Hindlimb muscle (tissue), 1 donor: ENCODE measurements around the gene ZNF670. TPM values are rescaled to one million over a fixed set of nuclear protein-coding genes. Genes with fewer than 3 reads are reported as not detected.
"Not testable (repeated sequence)": the region's sequence is repeated elsewhere in the genome, so short reads cannot be mapped to it uniquely, and the experiment has no call there.

Experiments
- DNase-seq: peaks from one replicate; pipeline ENCODE4 v3.0.0-alpha.2; 2013
- polyA plus RNA-seq: library from polyadenylated mRNA; unstranded; fragments of 120-200 nt; gene quantifications from one replicate; pipeline ENCODE4 v1.2.1, GENCODE V29; 2013; ENCODE audit not compliant: insufficient read length

ZNF670 gene
- polyA plus RNA-seq, 1 donor: 2.6 TPM

GRCh38 chr1:247037511-247038320 lies 40.9 kb downstream of the ZNF670 start:
- no peak for DNase-seq

DNA sequence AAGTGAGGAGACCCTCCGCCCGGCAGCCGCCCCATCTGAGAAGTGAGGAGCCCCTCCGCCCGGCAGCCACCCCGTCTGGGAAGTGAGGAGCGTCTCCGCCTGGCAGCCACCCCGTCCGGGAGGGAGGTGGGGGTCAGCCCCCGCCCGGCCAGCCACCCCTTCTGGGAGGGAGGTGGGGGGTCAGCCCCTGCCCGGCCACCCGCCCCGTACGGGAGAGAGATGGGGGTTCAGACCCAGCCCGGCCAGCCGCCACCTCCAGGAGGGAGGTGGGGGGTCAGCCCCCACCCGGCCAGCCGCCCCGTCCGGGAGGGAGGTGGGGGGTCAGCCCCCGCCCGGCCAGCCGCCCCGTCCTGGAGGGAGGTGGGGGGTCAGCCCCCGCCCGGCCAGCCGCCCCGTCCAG lies 46.3 kb downstream of the ZNF670 start:
- not testable (repeated sequence) for DNase-seq

Other genes starting within 250 kb of the ZNF670 start
- 27.6 TPM for gene AHCTF1, start 146.9 kb downstream of the ZNF670 start, polyA plus RNA-seq
- gene ZNF695, start 70.8 kb downstream of the ZNF670 start, polyA plus RNA-seq: 1.3 TPM
- 6.1 TPM for gene ZNF669, start 25.5 kb upstream of the ZNF670 start, polyA plus RNA-seq
- 6.7 TPM for gene ZNF124, start 93.2 kb upstream of the ZNF670 start, polyA plus RNA-seq
- gene VN1R5, start 177.3 kb upstream of the ZNF670 start, polyA plus RNA-seq: not detected